ENCODE results near the gene CPHXL2.

CPHXL2 gene

GRCh38 chr16:75679366-75679765, 2.6 kb upstream of the CPHXL2 start:
- Histone ChIP-seq H3K9me3 (ENCODE audit: control insufficient read depth, low read length) (peaks cover 9% of the 10 kb centered on the region), H2AFZ (ENCODE audit: low read depth, low read length) (no peak overlapping the region), H3K4me3 (ENCODE audit: insufficient read depth in 1 of 2, low read depth in 1 of 2, low read length in 2 of 2) (no peak overlapping the region), H3K4me1 (ENCODE audit: control insufficient read depth, insufficient read depth, low read depth, low read length) (no peaks in the 10 kb centered on the region), H4K8ac (ENCODE audit: low read length) (no peak overlapping the region), H4K91ac (ENCODE audit: low read length) (no peak overlapping the region), H3K36me3 (ENCODE audit: control insufficient read depth in 1 of 2, insufficient read depth in 2 of 2, low read depth in 1 of 2, low read length in 2 of 2) (no peaks in the 10 kb centered on the region), H3K14ac (ENCODE audit: low read length in 2 of 2) (no peak overlapping the region), H3K4ac (ENCODE audit: low read depth in 1 of 2, low read length in 2 of 2) (no peak overlapping the region), H3K79me1 (replicated peaks; ENCODE audit: low read length, poor library complexity, severe bottlenecking) (no peaks in the 10 kb centered on the region), H3K18ac (ENCODE audit: low read depth in 1 of 2, low read length in 2 of 2) (no peak overlapping the region), H2BK12ac (ENCODE audit: low read length in 2 of 2) (no peak overlapping the region), H3K27ac (ENCODE audit: low read length, poor library complexity, severe bottlenecking) (no peak overlapping the region), H2BK15ac (ENCODE audit: low read depth, poor library complexity, severe bottlenecking) (no peak overlapping the region), H2BK120ac (ENCODE audit: low read depth, low read length) (no peak overlapping the region), H3K27me3 (ENCODE audit: control insufficient read depth in 1 of 2, insufficient read depth in 1 of 2, low read length in 2 of 2) (no peaks in the 10 kb centered on the region), H3K23ac (ENCODE audit: low read length in 2 of 2) (no peak overlapping the region), H3K4me2 (ENCODE audit: low read length, poor library complexity, severe bottlenecking) (no peak overlapping the region), H2AK5ac (ENCODE audit: low read length, severe bottlenecking) (no peak overlapping the region), H3K9ac (ENCODE audit: low read length) (no peak overlapping the region), H2BK5ac (ENCODE audit: low read depth, low read length, poor library complexity, severe bottlenecking) (no peak overlapping the region)
- no peak for DNase-seq
- WGBS, result 90% methylated on average over 5 of the region's 5 CpGs

- no peak overlapping the region for H2AK5ac ChIP-seq (ENCODE audit: low read length, severe bottlenecking)
- H3K4ac ChIP-seq (ENCODE audit: low read depth in 1 of 2, low read length in 2 of 2), result no peak overlapping the region
- H2AFZ ChIP-seq (ENCODE audit: low read depth, low read length), result no peak overlapping the region
- H3K9ac ChIP-seq (ENCODE audit: low read length), result no peak overlapping the region
- no peak overlapping the region for H3K14ac ChIP-seq (ENCODE audit: low read length in 2 of 2)
- no peak overlapping the region for H2BK120ac ChIP-seq (ENCODE audit: low read depth, low read length)
- H4K91ac ChIP-seq (ENCODE audit: low read length), result no peak overlapping the region
- DNase-seq, result no peak
- H3K4me3 ChIP-seq (ENCODE audit: insufficient read depth in 1 of 2, low read depth in 1 of 2, low read length in 2 of 2), result no peak overlapping the region
- peaks cover 0 to 4% of the 10 kb centered on the region in 2 experiments for H3K36me3 ChIP-seq (ENCODE audit: control insufficient read depth in 1 of 2, insufficient read depth in 2 of 2, low read depth in 1 of 2, low read length in 2 of 2)
- H3K4me2 ChIP-seq (ENCODE audit: low read length, poor library complexity, severe bottlenecking), result no peak overlapping the region
- no peaks in the 10 kb centered on the region for H3K9me3 ChIP-seq (ENCODE audit: control insufficient read depth, low read length)
- no peak overlapping the region for H3K18ac ChIP-seq (ENCODE audit: low read depth in 1 of 2, low read length in 2 of 2)
- H4K8ac ChIP-seq (ENCODE audit: low read length), result no peak overlapping the region
- no peak overlapping the region for H3K27ac ChIP-seq (ENCODE audit: low read length, poor library complexity, severe bottlenecking)
- H3K23ac ChIP-seq (ENCODE audit: low read length in 2 of 2), result no peak overlapping the region
- no peak overlapping the region for H2BK12ac ChIP-seq (ENCODE audit: low read length in 2 of 2)
- no peaks in the 10 kb centered on the region for H3K79me1 ChIP-seq (replicated peaks; ENCODE audit: low read length, poor library complexity, severe bottlenecking)
- H3K4me1 ChIP-seq (ENCODE audit: control insufficient read depth, insufficient read depth, low read depth, low read length), result no peaks in the 10 kb centered on the region
- no peak overlapping the region for H2BK15ac ChIP-seq (ENCODE audit: low read depth, poor library complexity, severe bottlenecking)
- H3K27me3 ChIP-seq (ENCODE audit: control insufficient read depth in 1 of 2, insufficient read depth in 1 of 2, low read length in 2 of 2), result no peaks in the 10 kb centered on the region
- H2BK5ac ChIP-seq (ENCODE audit: low read depth, low read length, poor library complexity, severe bottlenecking), result no peak overlapping the region
Observed at GRCh38 chr16:75667503-75667902, 9.3 kb downstream of the CPHXL2 start.

- Histone ChIP-seq H3K36me3 (ENCODE audit: control insufficient read depth in 1 of 2, insufficient read depth in 2 of 2, low read depth in 1 of 2, low read length in 2 of 2) (peaks cover 20 to 57% of the 10 kb centered on the region in 2 experiments), H2AK5ac (ENCODE audit: low read length, severe bottlenecking) (no peak overlapping the region), H3K9me3 (ENCODE audit: control insufficient read depth, low read length) (no peaks in the 10 kb centered on the region), H3K4me2 (ENCODE audit: low read length, poor library complexity, severe bottlenecking) (no peak overlapping the region), H3K4me1 (ENCODE audit: control insufficient read depth, insufficient read depth, low read depth, low read length) (no peaks in the 10 kb centered on the region), H3K27ac (ENCODE audit: low read length, poor library complexity, severe bottlenecking) (no peak overlapping the region), H2BK12ac (ENCODE audit: low read length in 2 of 2) (no peak overlapping the region), H3K79me1 (replicated peaks; ENCODE audit: low read length, poor library complexity, severe bottlenecking) (peaks cover 17% of the 10 kb centered on the region), H2BK120ac (ENCODE audit: low read depth, low read length) (no peak overlapping the region), H3K23ac (ENCODE audit: low read length in 2 of 2) (no peak overlapping the region), H2AFZ (ENCODE audit: low read depth, low read length) (no peak overlapping the region), H3K27me3 (ENCODE audit: control insufficient read depth in 1 of 2, insufficient read depth in 1 of 2, low read length in 2 of 2) (no peaks in the 10 kb centered on the region), H3K4me3 (ENCODE audit: insufficient read depth in 1 of 2, low read depth in 1 of 2, low read length in 2 of 2) (no peak overlapping the region), H4K8ac (ENCODE audit: low read length) (no peak overlapping the region), H3K4ac (ENCODE audit: low read depth in 1 of 2, low read length in 2 of 2) (no peak overlapping the region), H2BK5ac (ENCODE audit: low read depth, low read length, poor library complexity, severe bottlenecking) (no peak overlapping the region), H3K14ac (ENCODE audit: low read length in 2 of 2) (no peak overlapping the region), H4K91ac (ENCODE audit: low read length) (no peak overlapping the region), H3K9ac (ENCODE audit: low read length) (no peak overlapping the region), H2BK15ac (ENCODE audit: low read depth, poor library complexity, severe bottlenecking) (no peak overlapping the region), H3K18ac (ENCODE audit: low read depth in 1 of 2, low read length in 2 of 2) (no peak overlapping the region)
- WGBS, result 95% methylated on average over 2 of the region's 4 CpGs
- no peak for DNase-seq
Observed at GRCh38 chr16:75660726-75661302, 16.0 kb downstream of the CPHXL2 start.

- 98% methylated on average over 6 of the region's 6 CpGs for WGBS
Observed at GRCh38 chr16:75660321-75660720, 16.5 kb downstream of the CPHXL2 start.

More at GRCh38 chr16:75660321-75660720, 16.5 kb downstream of the CPHXL2 start:
- Histone ChIP-seq H3K36me3 (ENCODE audit: control insufficient read depth in 1 of 2, insufficient read depth in 2 of 2, low read depth in 1 of 2, low read length in 2 of 2) (peaks cover 21 to 62% of the 10 kb centered on the region in 2 experiments), H2BK5ac (ENCODE audit: low read depth, low read length, poor library complexity, severe bottlenecking) (no peak overlapping the region), H3K27me3 (ENCODE audit: control insufficient read depth in 1 of 2, insufficient read depth in 1 of 2, low read length in 2 of 2) (no peaks in the 10 kb centered on the region), H3K4me1 (ENCODE audit: control insufficient read depth, insufficient read depth, low read depth, low read length) (no peaks in the 10 kb centered on the region), H2AK5ac (ENCODE audit: low read length, severe bottlenecking) (no peak overlapping the region), H3K9me3 (ENCODE audit: control insufficient read depth, low read length) (no peaks in the 10 kb centered on the region), H2BK15ac (ENCODE audit: low read depth, poor library complexity, severe bottlenecking) (no peak overlapping the region), H3K14ac (ENCODE audit: low read length in 2 of 2) (no peak overlapping the region), H2AFZ (ENCODE audit: low read depth, low read length) (no peak overlapping the region), H4K8ac (ENCODE audit: low read length) (no peak overlapping the region), H3K9ac (ENCODE audit: low read length) (no peak overlapping the region), H2BK120ac (ENCODE audit: low read depth, low read length) (no peak overlapping the region), H4K91ac (ENCODE audit: low read length) (no peak overlapping the region), H3K18ac (ENCODE audit: low read depth in 1 of 2, low read length in 2 of 2) (no peak overlapping the region), H3K79me1 (replicated peaks; ENCODE audit: low read length, poor library complexity, severe bottlenecking) (peaks cover 19% of the 10 kb centered on the region), H3K23ac (ENCODE audit: low read length in 2 of 2) (no peak overlapping the region), H2BK12ac (ENCODE audit: low read length in 2 of 2) (no peak overlapping the region), H3K4me2 (ENCODE audit: low read length, poor library complexity, severe bottlenecking) (no peak overlapping the region), H3K27ac (ENCODE audit: low read length, poor library complexity, severe bottlenecking) (no peak overlapping the region), H3K4me3 (ENCODE audit: insufficient read depth in 1 of 2, low read depth in 1 of 2, low read length in 2 of 2) (no peak overlapping the region), H3K4ac (ENCODE audit: low read depth in 1 of 2, low read length in 2 of 2) (no peak overlapping the region)
- no peak for DNase-seq

Measured in mesenchymal stem cell (in vitro differentiated cells and primary cell).